BE2C (cell line): ENCODE data around the gene SMLR1.

Experiments
- DNase-seq: peaks from one replicate; pipeline ENCODE4 v3.0.0-alpha.2; 2020
- H3K27me3 ChIP-seq: fragments of 250-450 bp; sonication (Bioruptor Pico); 2 replicates; pipeline ENCODE4 v1.5.1; 2020; ENCODE audit warnings: mild to moderate bottlenecking
- H3K36me3 ChIP-seq: fragments of 250-450 bp; sonication (Bioruptor Pico); 2 replicates; pipeline ENCODE4 v1.5.1; 2020; ENCODE audit warnings: mild to moderate bottlenecking
- H3K4me1 ChIP-seq: fragments of 250-450 bp; sonication (Bioruptor Pico); 2 replicates; pipeline ENCODE4 v1.5.1; 2020
- H3K4me3 ChIP-seq: 2 replicates; pipeline ENCODE4 v1.5.1; 2011; ENCODE audit warnings: low read depth, low read length
- H3K9me3 ChIP-seq: fragments of 250-450 bp; sonication (Bioruptor Pico); 2 replicates; pipeline ENCODE4 v1.5.1; 2020
- TF ChIP-seq, protein P1 (sequence below): IDR thresholded peaks from 2 replicates; pipeline ENCODE4 v1.5.1; 2012; ENCODE audit warnings: mild to moderate bottlenecking, low read depth, low read length

Gene SMLR1

DNA sequence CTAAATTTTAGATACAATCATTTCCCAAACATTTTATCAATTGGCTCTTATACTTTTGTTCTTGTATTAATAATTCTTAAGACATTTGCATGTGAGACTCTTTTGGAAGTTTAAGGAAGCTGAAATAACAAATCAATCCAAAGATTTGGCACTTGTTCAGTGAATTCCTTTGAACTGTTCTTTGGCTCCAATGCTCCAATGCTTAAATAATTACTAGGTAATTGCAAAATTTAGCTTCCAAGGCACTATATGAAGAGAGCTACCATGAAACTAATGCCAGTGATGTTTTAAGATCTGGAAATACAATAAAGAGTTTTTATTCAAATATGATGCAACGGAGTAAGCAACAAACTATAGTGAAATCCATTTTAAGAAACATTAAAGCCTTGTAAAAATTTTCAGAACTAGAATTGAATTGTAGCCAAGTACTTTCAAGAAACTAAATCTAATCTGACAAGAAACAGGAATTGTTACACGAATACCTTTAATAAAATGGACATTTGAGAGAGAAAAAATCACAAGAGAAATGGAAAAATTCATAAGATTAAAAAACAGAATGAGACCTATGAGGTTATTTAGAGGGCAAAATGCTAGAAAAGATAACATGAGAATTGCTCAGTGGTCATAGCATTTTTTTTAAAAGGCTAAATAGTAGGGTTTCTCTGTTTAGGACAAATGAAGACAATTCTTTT is 43.6 kb upstream of the SMLR1 start:
- Histone ChIP-seq H3K27me3 (no peaks in the 10 kb centered on the region), H3K9me3 (no peaks in the 10 kb centered on the region), H3K4me3 (no peak overlapping the region), H3K4me1 (no peaks in the 10 kb centered on the region), H3K36me3 (no peaks in the 10 kb centered on the region)
- no peak for DNase-seq
- TF ChIP-seq, protein P1, sequence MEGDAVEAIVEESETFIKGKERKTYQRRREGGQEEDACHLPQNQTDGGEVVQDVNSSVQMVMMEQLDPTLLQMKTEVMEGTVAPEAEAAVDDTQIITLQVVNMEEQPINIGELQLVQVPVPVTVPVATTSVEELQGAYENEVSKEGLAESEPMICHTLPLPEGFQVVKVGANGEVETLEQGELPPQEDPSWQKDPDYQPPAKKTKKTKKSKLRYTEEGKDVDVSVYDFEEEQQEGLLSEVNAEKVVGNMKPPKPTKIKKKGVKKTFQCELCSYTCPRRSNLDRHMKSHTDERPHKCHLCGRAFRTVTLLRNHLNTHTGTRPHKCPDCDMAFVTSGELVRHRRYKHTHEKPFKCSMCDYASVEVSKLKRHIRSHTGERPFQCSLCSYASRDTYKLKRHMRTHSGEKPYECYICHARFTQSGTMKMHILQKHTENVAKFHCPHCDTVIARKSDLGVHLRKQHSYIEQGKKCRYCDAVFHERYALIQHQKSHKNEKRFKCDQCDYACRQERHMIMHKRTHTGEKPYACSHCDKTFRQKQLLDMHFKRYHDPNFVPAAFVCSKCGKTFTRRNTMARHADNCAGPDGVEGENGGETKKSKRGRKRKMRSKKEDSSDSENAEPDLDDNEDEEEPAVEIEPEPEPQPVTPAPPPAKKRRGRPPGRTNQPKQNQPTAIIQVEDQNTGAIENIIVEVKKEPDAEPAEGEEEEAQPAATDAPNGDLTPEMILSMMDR, result no peak

DNA sequence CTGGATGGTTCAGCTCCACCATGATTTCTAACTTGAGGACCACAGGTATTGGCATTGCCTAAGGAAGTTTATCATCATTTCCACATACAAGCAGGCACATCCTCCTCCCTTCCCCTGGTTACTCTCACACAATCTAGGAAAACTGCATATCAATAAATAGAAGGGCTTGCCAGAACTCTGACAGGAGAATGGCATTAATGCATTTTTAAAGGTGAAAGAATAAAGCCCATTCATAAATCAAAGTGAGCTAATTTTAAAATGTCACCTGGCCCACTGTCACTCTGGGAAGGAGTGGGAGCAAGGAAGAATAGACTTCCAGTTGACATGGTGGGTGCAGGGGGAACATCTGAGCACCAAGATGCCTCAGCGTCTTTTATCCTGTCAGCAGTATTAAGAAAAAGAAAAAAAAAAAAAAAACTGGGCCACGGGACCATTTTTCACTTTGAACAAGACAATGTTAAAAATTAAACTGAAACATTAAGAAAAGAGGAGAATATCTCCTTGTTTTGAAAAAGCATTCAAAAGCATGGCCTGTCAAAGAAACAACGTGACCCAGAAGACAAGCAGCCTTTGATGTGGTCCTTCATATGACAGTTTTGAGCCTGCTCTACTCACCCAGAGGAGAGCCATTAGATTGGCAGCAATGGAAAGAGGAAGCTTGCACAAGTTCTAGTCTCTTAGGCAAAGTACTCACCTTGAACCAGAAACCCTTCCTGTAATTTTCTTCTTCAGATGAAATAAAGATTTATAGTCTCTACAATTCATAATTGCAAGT is 39.3 kb upstream of the SMLR1 start:
- Histone ChIP-seq H3K4me3 (no peak overlapping the region), H3K4me1 (no peaks in the 10 kb centered on the region), H3K27me3 (no peaks in the 10 kb centered on the region), H3K9me3 (no peaks in the 10 kb centered on the region), H3K36me3 (no peaks in the 10 kb centered on the region)
- DNase-seq, result no peak
- TF ChIP-seq, protein P1, result no peak

DNA sequence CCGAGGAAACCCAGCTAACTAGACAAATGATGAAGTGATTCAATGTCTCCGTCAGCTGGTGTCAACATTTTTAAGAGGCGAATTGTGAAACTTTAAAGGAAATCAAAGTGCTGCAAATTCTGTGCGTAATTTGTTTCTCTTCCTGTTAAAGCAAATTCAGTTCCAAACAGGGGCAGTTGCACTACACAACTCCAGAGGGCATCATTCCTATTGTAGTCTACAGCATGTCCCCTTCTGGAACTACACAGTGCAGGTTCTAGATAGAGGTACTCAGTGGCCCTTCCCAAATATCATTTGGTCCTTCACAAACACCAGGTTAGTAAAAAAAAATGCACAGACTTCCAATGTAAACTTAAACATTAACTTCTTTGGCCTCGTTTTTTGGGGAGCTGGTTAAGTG is 38.3 kb upstream of the SMLR1 start:
- Histone ChIP-seq H3K4me1 (no peaks in the 10 kb centered on the region), H3K27me3 (no peaks in the 10 kb centered on the region), H3K4me3 (no peak overlapping the region), H3K36me3 (no peaks in the 10 kb centered on the region), H3K9me3 (no peaks in the 10 kb centered on the region)
- DNase-seq, result no peak
- TF ChIP-seq, protein P1, result no peak

DNA sequence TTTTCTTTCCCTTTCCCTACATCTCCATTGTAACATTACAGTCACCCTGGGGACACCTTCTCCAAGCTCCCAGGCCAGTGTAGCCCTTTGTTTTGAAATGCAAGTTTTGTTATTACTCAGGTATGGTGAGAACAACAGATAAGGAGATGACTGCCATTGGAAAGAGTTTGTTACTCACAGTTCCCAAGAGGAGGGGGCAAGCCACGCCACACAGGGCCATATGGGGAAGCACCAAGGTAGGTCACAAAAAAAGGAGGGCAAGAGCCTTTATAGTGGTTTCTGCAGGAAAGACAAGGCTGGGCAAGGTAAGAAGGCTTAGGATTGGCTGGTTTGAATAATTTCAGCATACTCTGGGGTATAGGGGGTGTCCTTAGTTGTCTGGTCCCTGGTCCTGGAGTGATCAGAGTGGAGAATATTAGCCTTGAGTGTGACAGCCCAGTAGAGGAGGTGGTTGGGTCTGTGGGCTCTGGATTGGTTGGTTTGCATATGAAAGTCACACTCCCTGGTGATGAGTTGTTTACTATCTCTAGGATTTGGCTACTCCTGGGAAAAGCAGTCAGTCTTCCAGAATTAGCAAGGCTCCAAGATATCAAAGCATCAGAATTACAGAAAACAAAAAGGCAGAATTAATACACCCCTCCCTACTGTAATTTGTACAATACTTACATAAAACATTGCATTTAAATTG is 33.1 kb upstream of the SMLR1 start:
- Histone ChIP-seq H3K36me3 (no peaks in the 10 kb centered on the region), H3K4me3 (no peak overlapping the region), H3K4me1 (no peaks in the 10 kb centered on the region), H3K27me3 (no peaks in the 10 kb centered on the region), H3K9me3 (no peaks in the 10 kb centered on the region)
- TF ChIP-seq, protein P1, result no peak
- no peak for DNase-seq

DNA sequence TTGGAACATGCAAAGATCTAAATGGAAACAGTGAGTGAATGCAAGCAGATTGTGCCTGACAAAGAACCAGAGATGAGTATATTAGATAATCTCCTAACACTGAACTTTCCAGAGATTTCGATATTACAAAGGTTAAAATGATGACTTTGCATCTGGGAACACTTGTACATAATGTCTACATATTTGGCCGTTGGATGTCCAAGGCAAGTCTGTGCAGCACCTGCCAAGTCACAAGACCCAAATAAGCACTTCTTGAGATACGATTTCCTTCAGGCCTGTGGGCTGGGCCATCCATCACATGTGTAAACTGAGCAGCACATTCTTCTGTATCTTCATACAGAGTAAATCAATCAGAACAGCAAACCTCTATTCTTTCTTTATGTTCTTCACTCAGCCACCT is 32.5 kb upstream of the SMLR1 start:
- H3K27me3 ChIP-seq, result no peaks in the 10 kb centered on the region
- TF ChIP-seq, protein P1, result no peak
- H3K9me3 ChIP-seq, result no peaks in the 10 kb centered on the region
- H3K36me3 ChIP-seq, result no peaks in the 10 kb centered on the region
- no peak for DNase-seq
- H3K4me1 ChIP-seq, result no peaks in the 10 kb centered on the region
- no peak overlapping the region for H3K4me3 ChIP-seq
